KG1 (cell line): ENCODE measurements around the gene ZNF780B.
A peak's percentile ranks its signal among the peaks of the same experiment; 100 is the strongest.
"Not testable (repeated sequence)": the region's sequence is repeated elsewhere in the genome, so short reads cannot be mapped to it uniquely, and the experiment has no call there.

Experiments used
- DNase-seq: peaks from one replicate; lab custom pipeline; 2025; lab: John Stamatoyannopoulos, UW

Gene ZNF780B

DNA sequence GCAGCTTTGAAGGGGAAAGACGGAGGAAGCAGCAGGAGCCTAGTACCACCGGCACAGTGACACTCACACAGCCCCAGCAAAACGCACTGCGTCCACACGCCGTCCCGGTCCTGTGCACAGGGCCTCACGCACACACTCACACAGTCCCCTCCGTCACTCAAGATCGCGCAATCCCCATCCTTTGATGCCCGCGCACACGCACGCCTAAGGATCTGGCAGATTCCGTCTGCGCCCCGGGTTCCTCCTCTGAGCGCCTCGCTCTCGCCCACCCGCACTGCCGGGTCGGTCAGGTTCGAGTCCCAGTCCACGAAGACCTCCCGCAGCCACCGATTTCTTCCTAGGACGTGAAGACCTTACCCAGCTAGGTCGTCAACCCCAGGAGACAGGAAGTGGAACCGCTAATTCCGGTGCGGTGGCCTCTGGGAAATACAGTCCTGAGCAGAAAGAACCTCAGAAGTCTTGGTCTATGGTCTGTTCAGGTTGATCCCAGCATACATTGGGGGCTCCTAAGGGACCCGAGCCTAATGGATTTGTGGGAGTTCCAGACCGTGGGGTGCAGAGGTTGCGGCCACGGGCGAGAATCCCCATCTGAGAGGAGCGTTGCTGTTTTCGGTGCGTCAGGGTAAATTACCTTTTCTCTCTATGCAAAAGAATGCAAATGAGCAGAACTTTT, at the start of gene ZNF780B:
TSS of gene ZNF780B (minus strand) at position 400 of the 673 bp plus-strand sequence. CDS start 5,899 bp downstream, outside the sequence.
- peak; percentile 55 for DNase-seq

DNA sequence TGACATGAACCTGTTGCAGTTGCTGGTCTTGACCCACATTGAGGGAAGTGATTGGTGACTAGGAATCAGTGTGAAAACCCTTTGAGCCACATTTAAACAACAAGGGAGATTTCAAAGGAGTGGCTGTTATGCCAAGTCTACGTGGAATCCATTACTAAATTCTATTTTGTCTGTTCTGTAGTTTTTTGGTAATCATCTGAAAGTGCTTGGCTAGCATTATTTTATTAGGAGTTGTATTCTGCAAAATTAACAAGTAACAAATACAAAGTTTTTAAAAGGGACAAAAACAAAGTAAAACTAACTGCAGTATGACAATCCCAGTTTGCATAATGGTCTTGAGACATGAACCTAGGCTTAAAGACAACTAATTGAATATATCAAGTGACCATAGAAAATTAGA, 48.7 kb upstream of the ZNF780B start:
- DNase-seq, result no peak

DNA sequence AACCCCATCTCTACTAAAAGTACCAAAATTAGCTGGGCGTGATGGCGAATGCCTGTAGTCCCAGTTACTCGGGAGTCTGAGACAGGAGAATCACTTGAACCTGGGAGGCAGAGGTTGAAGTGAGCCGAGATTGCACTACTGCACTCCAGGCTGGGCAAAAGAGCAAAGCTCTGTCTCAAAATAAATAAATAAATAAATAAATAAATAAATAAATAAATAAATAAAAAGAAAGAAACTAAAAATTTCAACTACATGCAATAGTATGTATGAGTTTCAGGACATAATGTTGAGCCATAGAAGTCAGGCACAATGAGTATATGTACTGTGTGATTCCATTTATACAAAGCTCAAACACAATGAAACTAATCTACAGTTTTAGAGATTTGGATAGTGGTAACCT, 47.6 kb upstream of the ZNF780B start:
- DNase-seq, result no peak

DNA sequence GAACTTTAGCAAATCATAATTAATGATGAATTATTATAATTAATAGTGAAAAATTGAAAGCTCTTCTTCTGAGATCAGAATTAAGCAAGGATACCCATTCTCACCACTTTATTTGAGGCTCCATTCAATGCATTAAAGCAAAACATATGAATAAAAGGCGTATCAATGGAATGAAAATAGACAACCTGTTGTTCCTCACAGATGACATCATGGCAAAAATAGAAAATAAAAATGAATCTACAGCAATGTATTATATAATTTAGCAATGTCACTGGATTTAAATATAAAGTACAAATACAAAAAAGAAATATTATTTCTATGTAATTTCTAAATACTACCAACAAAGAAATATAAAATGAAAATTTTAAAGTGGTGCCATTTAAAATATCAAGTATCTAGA, 45.8 kb upstream of the ZNF780B start:
- DNase-seq, result no peak

DNA sequence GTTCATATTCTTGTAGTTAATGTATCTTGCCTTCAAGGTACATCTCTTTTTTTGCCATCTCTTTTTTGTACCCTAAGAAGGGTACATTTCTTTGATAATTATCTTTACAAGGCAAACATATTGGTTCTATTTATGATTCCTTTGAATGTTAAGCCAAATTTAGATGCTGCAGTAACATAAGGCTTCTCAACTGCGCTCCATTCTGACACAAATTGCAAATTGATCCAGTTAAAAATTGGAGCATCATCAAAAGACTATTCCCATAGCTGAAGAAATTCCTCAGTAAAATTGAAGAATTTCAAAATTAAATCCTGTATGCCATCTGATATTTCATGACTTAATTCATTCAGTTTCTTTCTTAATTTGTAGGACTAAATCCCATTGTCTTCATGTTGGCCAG, 37.4 kb upstream of the ZNF780B start:
- DNase-seq, result no peak

DNA sequence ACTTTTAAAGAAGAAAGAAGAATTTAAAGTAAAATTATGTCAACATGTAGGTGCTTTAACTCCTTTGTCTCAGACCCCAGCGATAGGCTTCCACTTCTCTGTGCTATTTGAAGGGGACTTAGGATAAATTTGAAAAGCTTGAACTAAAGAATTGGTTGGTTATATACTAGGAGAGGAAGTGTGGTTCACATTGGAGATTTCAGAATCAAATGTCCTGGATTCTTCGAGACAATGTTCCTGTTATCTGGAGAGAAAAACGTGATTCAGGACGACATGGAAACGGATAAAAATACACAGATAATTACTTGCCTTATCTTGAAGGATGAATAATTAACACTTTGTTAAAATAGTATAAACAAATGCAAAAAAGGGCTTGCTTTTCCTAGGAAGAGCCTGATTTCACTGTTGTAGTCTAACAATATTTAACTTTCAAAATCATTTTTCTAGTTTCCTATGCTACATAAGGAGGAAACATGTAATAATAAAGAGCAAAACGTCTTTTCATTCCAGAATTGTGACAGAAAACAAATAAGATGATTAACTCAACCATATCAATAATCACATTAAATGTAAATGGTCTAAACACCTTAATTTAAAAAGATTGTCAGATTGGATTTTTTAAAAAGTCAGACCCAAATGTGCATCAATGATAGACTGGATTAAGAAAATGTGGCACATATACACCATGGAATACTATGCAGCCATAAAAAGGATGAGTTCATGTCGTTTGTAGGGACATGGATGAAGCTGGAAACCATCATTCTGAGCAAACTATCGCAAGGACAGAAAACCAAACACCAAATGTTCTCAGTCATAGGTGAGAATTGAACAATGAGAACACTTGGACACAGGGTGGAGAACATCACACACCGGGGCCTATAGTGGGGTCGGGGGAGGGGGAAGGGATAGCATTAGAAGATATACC, 35.4 kb upstream of the ZNF780B start:
- no peak for DNase-seq

DNA sequence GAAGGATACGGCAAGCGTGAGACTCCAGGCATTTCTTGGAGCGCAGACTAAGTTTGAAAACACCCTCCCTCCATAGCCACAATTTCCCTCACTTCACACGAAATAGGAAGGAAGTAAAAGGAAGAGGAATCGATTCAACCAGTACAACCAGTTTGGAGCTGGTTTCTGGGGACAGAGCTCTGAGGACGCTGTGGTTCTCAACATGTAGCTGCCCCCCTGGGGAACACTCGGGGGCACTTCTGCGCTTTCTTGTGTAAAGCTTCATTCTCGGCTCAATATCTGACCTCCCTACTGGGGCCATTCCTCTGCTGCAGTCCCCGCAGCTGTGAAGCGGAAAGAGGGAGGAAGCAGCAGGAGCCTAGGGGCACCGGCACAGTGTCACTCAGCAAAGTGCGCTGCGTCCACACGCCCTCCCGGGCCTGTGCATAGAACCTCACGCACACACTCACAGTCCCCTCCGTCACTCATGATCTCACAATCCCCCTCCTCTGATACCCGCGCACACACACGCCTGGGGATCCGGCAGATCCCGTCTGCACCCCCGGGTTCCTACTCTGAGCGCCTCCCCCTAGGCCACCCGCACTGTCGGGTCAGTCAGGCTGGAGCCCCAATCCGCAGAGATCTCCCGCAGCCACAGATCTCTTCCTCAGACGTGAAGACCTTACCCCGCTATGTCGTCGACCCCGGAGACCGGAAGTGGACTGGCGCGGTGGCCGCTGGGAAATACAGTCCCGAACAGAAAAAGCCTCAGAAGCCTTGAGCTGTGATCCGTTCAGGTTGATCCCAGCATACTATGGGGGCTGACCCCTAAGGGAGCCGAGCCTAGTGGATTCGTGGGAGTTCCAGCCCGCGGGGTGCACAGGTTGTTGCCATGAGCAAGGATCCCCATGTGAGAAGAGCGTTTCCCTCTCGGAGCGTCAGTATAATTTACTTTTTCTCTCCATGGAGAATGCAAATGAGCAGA, 34.5 kb upstream of the ZNF780B start, which contains the start of gene ZNF780A:
TSS of gene ZNF780A (minus strand) at position 703 of the 964 bp plus-strand sequence. CDS start 6,190 bp downstream, outside the sequence.
- peak; percentile 62 for DNase-seq

DNA sequence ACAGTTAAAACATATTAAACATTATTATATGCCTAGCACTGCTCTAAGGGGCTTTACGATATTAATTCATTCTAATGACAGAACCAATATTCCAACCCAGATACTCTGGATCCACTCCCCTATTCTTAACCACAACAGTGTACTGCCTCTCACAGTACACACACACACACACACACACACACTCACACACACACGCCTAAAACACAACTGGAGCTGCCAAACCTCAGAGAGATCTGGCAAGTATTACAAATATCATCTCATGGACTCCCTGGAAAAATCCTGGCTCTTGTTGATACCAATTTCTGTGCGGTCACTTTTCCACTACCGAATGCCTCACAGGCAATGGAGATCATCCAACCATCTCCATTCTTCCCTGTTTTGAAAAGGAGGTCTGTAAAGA, 33.4 kb upstream of the ZNF780B start:
- no peak for DNase-seq

DNA sequence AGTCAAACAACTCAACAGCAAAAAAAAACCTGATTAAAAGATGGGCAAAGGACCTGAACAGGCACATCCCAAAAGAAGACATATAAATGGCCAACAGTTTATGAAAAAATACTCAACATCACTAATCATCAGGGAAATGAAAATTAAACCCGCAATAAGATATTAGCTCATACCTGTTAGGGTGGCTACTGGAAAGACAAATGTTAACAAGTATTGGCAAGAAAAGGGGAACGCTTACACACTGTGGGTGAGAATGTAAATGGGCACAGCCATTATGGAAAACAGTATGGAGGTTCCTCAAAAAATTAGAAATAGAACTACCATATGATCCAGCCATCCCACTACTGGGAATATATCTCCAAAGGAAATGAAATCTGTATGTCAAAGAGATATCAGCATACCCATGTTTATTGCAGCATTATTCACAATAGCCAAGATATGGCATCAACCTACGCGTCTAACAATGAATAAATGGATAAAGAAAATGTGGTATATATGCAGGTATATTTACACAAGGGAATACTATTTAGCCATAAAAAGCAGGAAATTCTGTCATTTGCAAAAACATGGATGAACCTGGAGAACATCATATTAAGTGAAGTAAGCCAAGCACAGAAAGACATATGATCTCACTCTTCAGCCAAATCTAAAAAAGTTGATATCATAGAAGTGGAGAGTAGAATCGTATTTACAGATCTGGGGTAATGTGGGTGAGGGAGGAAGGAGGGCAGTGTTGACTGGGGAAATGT, 32.4 kb upstream of the ZNF780B start:
- DNase-seq, result no peak

DNA sequence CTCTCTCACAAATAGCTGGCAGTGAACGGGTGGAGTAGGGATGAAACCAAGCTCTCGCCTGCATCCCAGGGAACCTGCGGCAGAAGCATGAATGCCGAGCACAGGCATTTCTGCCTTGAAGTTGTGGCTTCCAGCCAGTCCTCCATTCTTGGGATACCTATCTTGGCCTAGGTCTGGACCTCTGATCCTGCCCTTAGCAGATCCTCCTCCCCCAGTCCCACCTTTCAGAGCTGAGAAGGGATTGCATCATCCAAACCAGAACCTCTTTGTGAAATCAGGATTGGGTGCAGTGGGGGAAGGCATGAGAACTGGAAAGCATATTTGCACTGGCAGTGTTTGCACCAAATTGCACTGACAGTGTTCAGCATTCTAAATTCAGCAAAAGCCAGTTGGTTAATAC, 28.9 kb upstream of the ZNF780B start:
- no peak for DNase-seq

DNA sequence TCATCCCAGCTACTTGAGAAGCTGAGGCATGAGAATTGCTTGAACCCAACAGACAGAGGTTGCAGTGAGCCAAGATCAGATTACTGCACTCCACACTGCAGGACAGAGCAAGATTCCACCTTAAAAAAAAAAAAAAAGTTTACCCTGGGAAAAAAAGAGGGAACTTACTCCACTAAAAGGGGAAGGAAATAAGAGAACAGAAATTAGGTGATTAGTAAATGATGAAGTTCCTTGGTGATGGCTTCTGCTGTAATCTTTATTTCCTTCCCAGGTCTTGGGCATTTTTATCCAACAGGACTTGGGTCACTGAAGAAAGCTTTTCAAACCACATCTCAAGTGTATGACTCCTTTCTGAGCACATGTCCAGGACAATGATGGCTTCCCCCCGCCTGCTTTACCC, 25.4 kb upstream of the ZNF780B start:
- no peak for DNase-seq

DNA sequence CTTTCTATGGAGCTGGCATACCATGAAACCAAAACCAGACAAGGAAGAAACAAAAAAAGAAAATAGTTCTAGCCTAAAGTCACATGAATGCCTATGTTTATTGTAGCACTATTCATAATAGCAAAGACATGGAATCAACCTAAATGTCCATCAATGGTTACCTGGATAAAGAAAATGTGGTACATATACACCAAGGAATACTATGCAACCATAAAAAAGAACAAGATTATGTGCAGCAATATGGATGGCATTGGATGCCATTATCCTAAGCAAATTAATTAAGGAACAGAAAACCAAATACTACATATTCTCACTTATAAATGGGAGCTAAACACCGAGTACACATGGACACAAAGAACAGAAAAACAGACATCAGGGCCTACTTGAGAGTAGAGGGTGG, 24.3 kb upstream of the ZNF780B start:
- no peak for DNase-seq

DNA sequence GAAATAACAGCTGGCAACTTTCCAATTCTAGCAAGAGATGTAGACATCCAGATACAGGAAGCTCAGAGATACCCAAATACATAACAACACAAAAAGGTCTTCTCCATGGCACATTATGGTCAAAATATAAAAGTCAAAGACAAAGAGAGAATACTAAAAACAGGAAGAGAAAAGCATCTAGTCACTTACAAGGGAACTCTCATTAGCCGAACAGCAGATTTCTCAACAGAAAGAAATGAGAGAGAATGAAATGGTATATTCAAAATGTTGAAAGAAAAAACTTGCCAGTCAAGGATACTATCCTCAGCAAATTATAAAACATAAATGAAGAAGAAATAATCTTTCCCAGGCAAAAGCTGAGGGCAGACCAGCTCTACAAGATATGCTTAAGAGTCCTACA, 22.3 kb upstream of the ZNF780B start:
- no peak for DNase-seq

DNA sequence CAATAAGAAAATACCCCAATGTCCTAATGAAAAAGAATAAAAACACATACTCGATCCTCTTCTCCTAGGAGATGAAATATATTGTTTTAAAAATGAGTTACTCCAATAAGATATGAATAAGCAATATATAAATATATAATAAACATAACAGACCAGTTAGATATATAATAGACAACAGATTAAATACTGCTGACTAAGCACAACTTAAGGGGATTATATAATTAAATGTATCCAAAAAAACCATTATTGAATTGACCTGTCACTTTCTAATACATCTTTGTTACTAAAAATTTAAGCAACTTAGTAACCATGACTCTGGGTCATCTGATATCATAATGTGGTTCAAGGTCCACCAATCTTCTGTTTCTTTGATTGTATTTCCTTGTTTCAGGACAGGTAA, 14.0 kb upstream of the ZNF780B start:
- DNase-seq, result no peak

DNA sequence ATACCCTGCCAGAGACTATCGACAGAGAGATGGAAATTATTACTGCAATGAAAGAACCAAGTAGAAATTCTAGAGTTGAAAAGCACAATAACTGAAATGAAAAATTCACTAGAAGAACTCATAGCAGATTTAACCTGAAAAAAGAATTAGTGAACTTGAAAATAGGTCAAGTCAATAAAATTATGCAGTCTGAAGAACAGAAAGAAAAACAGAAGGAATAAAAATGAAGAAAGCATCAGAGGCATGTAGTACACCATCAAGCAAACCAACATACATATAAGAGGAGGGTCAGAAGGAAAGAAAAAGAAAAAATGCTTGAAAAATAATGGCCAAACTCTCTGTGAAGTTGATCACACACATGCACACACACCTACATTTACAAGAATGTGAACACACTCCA, 3.6 kb upstream of the ZNF780B start:
- DNase-seq, result no peak

DNA sequence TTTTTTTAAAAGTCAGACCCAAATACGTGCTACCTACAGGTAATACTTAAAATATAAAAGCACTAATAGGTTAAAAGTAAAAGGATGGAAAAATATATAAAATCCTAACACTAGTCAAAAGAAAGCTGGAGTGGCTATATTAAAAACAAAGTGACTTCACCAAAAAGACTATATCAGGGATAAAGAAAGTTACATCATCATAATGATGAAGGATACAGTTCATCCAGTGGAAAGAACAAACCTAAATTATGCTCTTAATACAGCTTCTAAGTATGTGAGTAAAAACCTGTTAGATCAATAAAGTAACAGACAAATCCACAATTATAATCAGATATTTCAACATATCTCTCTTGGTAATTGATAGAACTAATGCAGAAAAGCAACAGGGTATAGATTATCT, 1.1 kb upstream of the ZNF780B start:
- DNase-seq, result no peak

DNA sequence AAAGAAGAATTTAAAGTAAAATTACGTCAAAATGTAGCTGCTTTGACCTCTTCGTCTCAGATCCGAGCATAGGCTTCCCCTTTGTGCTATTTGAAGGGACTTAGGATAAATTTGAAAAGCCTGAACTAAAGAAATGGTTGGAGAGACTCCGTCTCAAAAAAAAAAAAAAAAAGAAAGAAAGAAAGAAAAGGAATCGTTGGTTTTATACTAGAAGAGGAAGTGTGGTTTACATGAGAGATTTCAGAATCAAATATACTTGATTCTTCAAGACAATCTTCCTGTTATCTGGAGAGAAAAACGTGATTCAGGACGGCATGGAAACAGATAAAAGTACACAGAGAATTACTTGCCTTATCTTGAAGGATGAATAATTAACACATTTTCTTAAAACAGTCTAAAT, 474 bp upstream of the ZNF780B start:
- no peak for DNase-seq

DNA sequence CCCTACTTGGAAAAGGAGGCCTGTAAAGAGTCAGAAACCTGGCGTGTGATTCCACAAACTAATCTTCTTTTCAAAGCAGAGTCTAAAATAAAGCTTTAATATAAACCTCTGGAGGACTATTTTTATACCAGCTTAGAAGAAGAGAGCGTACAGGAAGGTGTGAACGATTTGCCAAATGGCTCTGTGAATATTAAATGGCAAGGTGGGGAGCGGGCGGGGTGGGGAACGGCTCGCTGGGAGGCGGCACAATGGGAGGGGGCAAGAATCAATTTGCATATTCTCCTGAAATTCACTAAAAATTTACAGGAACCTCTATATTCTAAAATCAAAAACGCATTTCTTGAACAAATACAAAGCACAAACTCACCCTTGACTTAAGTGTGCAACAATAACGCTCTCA, 982 bp downstream of the ZNF780B start:
- no peak for DNase-seq

DNA sequence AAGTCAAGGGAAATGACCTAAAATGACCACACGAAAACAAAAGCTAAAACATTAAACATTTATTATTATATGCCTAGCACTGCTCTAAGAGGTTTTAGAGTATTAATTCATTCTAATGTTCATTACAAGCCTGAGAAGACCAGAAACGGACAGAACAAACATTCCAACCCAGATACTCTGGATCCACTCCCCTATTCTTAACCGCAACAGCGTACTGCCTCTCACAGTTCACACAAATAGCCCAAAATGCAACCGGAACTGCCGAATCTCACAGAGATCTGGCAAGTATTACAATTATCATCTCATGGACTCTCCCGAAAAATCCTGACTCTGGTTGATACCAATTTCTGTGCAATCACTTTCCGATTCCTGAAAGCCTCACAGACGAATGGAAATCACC, 1.4 kb downstream of the ZNF780B start:
- DNase-seq, result no peak

DNA sequence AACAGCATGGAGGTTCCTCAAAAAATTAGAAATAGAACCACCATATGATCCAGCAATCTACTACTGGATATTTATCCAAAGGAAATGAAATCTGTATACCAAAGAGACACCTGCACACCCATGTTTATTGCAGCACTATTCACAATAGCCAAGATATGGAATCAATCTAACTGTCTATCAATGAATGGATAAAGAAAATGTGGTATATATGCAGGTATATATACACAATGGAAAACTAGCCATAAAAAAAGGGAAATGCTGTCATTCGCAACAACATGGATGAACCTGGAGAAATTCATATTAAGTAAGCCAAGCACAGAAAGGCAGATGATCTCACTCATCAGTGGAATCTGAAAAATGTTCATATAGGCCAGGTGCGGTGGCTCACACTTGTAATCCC, 2.5 kb downstream of the ZNF780B start:
- no peak for DNase-seq

DNA sequence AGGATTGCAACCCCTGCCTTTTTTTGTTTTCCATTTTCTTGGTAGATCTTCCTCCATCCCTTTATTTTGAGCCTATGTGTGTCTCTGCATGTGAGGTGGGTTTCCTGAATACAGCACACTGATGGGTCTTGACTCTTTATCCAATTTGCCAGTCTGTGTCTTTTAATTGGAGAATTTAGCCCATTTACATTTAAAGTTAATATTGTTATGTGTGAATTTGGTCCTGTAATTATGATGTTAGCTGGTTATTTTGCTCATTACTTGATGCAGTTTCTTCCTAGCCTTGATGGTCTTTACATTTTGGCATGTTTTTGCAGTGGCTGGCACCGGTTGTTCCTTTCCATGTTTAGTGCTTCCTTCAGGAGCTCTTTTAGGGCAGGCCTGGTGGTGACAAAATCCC, 14.3 kb downstream of the ZNF780B start:
- DNase-seq, result not testable (repeated sequence)
